Activated CD4-positive, alpha-beta T cell treated with anti-CD3 and anti-CD28 coated beads, Interleukin-2, amount 50 U/mL, for 4 hours (primary cell): Measurements from ENCODE around the gene IL23R.

Experiments used
- DNase-seq, 2 experiments: peaks; one replicate each; pipeline ENCODE4 v3.0.0-alpha.2; 2020

Gene IL23R

DNA sequence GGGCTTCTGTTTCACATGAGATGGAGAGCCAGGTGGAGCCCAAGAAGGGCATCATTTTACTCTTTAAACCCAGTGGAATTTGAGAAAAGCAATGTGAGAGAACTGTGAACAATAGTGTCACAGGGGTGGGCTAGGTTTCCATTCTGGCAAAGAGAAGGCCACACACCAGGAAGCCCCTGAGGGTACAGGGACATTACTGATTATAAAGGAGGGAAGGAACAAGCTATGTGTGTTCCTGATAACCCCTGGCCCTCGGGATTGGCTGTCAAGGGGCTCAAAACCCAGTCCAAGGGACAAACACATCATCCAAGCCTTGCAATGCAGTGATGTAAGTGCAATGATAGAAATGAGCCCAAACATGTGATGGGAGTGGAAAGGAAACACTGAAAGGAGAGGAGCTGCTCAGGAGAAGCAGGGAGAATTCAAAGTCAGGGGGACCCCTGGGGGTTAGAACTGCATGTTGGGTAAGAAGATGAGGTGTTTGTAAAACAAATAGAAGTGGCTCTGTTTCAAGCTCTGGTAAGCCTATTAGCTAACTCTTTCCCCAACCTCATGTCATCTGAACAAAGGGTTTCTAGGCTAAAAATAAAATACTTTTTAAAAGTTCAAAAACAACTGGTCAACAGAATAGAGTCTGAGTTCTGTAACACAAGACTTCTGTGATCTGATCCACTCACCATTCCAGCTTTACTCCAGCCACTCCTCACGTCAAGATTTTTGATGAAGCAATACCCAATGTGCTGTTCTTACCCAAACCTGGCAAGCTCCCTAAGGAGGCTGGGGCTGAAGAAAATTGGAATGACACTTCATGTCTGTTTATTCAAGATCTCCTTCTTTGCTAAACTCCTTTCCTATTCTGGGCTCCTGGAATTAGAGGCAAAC is 90.3 kb downstream of the IL23R start:
- DNase-seq, result no peak

DNA sequence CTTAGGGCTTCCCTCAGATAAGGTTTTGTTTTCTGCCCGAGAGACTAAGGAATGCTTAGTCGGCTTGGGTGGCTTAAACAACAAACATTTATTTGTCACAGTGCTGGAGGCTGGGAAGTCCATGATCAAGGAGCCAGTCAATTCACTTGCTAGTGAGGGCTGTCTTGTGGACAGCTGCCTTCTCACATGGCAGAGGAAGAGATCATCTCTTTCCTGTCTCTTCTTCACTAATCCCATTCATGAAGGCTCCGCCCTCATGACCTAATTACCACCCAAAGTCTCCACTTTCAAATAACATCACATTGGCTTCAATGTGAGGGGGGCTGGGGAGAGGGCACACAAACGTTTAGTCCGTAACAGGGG is 90.9 kb downstream of the IL23R start:
- DNase-seq, result no peak

- peak; percentile 12 to 19 for DNase-seq
Observed at GRCh38 chr1:67261680-67262079, 95.4 kb downstream of the IL23R start.

- no peak for DNase-seq
Observed at GRCh38 chr1:67262735-67263134, 96.5 kb downstream of the IL23R start.

DNA sequence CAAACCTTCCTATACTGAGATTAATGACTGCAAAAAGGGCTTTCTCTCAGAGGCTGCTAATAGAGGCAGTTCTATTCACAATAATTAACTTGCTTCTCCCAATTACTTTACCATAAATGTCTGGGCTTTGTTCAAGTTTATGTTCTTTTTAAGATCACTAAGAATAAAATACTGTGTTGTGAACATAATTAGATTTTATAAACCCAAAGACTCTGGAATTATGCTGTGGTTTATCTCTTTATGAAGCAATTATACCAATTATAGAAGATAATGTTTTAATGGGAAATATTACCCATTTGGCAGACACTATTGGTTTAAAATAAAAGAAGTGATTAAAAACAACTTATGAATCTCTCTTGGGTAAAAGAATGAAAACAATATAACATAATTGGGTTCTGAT is 97.9 kb downstream of the IL23R start:
- no peak for DNase-seq

DNA sequence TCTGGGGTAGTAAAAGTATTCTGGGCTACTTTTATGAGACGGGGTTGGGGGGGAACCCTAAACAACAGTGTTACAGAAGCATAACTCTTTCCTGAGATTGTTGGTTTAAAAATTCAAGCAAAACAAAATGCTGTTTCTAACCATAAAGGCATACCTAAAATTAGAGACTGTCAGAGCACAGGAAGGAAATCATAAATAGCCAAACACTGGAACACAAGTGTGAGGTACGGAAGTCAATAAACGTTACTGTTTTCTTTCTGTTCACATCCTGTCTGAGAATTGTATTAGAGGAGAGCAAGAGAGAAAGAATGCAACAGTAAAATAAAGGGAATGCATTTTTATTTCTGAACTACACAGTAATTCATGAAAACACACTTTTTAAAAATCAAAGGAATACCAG is 98.6 kb downstream of the IL23R start:
- DNase-seq, result no peak

DNA sequence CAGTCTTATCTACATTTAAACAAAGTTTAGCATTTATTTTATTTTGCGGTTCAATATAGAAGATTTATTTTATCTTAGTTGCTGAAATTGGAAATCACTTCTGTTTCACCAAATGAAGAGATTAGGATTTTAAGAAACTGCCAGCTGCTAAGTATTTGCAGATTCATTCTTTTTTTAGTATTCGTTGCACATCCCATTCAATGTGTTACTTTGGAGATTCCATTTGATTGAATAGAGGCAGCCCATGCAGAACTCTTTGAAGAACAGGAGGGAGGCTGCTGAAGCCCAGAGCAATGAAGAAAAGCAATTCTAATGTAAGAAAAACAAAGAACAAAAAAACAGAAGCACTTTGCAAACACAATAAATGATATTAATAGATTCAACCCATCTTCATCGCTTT is 102.8 kb downstream of the IL23R start:
- DNase-seq, result no peak

GRCh38 chr1:67270541-67270940 is 104.3 kb downstream of the IL23R start:
- no peak for DNase-seq

GRCh38 chr1:67273591-67273990 is 107.3 kb downstream of the IL23R start:
- DNase-seq, result no peak

DNA sequence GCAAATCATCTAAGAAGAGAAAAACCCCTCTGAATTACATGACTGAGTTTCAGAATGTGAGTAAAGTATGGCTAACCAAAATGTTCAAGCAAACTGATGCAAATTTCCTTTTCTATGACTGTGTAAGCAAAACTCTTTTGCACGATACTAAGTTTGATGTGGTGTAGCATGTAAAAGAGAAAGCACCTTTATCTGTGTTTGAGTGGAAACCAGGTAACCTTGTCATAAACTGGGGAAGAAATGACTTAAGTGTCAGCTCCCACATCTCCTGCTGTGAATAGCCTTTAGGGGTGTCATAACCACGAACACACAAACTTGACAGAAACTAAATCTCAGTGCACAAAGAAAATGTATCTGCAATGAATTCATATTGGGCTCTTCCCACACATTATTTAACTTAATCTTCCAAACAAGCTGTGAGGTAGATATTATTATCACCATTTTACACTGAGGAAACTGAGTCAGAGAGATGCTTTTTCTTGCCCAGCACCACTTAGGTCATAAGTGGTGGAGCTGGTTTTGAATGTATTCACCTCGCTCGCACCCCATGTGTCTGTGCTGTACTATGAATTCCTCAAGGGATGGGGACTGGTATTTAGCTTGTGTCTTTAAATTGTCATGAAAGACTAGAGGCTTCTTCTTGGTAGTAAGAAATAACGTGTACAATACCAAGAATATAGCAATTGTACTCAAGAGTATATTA is 108.5 kb downstream of the IL23R start:
- DNase-seq, result no peak

DNA sequence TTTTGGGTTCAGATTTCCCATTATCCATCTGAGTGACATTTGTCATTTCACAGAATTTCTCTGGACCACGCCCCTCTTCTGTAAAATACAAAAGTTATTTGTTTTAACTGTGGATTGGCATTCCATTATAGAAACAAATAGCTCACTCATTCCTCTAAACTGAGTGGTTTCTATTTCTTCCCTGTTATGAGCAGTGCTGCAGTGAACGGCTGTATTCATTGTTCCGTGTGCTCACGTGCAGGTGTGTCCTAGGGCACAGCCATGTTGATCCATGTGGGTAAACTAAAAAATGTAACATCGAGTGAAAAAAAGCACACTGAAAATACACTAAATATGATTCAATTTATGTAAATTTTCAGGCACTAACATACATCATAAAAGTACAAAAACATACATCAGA is 114.4 kb downstream of the IL23R start:
- no peak for DNase-seq

DNA sequence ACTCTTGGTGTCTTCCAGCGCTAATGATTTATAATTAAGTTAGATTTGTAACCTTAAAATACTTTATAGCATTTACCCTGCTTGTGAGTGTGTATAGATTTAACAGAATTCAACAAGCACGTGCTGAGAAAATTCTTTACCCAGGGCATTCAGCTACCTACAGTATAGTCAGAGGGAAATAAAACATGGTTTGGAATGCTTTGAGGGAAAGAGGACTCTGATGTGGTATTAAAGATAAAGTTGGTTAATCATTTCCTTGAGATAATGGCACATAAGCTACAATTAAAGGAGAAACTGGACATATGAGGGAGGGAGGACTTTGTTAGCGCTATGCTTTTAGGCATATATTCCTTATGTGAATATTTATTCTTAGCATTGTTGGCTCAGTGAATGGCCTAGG is 115.0 kb downstream of the IL23R start:
- DNase-seq, result no peak

- DNase-seq, result no peak
Observed at GRCh38 chr1:67285780-67286488, 119.7 kb downstream of the IL23R start.

GRCh38 chr1:67290236-67290635 is 124.0 kb downstream of the IL23R start:
- no peak for DNase-seq

DNA sequence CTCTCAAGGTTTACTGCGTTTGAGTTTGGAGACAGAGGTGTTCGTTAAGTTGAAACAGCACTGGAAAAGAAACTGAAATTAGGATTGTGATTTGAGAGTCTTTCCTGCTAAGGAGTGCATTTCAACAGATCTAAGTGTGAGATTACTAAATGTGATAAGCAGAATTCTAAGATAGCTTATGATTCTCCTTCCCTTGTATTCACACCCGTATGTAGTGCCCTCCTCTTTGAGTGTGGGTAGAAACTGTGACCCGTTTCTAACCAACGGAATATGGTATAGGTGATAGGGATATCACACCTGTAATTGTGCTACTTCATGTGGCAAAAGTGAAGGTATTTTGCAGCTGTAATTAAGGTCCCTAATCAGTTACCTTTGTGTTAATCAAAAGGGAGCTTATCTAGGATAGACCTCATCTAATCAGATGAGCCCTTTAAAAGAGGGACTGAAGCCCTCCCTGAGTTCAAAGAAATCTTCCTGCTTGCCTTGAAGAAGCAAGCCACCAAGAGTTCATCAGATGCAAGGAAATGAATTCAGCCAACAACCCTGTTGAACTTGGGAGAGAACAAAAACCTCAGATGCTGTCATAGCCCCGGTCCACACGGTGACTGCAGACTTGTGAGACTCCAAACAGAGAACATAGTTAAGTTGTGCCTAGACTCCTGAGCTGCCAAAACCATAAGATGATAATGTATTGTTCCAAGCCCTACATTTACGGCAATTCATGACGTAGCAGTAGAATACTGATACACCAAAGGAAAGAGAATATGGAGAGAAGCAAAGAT is 128.8 kb downstream of the IL23R start:
- no peak for DNase-seq

- DNase-seq, result no peak
Observed at GRCh38 chr1:67298762-67299161, 132.5 kb downstream of the IL23R start.

GRCh38 chr1:67299296-67299695 is 133.0 kb downstream of the IL23R start:
- DNase-seq, result no peak

DNA sequence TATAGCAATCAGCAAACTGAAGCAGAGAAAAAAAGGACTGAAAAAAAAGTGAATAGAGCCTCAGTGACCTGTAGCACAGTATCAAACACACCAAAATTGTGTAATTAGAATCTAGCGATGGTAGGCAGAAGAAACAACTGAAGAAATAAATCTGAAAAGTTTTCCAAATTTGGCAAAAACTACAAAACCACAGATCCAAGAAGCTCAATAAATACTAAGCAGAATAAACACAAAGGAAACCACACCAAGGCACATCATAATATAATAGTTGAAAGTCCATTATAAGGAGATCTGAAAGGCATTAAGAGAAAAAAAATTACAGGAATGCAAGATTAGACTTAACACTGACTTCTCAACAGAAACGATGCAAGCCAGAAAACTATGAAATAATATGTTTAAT is 134.3 kb downstream of the IL23R start:
- DNase-seq, result no peak

DNA sequence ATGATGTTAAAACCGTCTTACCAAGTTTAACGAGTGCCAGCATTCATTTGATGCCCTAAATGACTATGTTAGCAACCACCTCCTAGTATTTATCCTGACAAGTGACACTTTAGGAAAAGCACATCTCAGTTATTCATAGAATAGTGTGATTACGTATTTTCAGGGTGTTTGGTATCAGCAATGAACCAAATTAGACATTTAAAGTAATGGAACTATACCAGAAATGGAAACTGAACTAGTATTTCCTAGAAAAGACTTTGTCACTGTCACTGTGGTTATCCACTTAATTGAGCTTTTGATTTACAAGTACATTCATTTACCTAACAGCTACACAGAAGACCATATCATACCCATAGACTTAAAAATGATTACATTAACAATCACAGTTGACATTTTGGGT is 137.8 kb downstream of the IL23R start:
- DNase-seq, result no peak

GRCh38 chr1:67306547-67306946 is 140.3 kb downstream of the IL23R start:
- DNase-seq, result no peak

DNA sequence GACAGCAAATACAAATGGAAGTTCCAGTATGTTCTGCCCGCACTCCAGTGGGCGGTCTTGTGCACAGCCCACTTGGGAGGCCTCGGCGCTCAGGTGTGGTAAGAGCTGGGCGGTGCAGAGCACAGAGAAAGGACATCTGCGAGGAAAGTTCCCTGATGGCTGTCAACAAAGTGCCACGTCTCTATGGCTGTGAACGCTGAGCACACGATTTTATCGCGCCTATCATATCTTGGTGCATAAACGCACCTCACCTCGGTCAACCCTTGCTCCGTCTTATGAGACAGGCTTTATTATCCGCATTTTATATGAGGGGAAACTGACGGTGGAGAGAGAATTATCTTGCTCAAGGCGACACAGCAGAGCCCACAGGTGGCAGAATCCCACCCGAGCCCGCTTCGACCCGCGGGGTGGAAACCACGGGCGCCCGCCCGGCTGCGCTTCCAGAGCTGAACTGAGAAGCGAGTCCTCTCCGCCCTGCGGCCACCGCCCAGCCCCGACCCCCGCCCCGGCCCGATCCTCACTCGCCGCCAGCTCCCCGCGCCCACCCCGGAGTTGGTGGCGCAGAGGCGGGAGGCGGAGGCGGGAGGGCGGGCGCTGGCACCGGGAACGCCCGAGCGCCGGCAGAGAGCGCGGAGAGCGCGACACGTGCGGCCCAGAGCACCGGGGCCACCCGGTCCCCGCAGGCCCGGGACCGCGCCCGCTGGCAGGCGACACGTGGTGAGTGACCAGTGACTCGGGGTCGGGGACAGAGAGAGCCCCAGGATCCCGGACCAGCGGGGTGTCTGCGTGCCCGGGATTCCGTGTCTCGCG is 141.2 kb downstream of the IL23R start, which contains the start of gene IL12RB2:
IL12RB2 (plus strand) TSS at position 623 of the 810 bp plus-strand sequence. CDS start 12,496 bp downstream, outside the sequence.
- peak; percentile 18 to 33 for DNase-seq

- no peak for DNase-seq
Observed at GRCh38 chr1:67308136-67308535, 141.9 kb downstream of the IL23R start.
